Fibroblast of villous mesenchyme (primary cell): ENCODE results near the gene CENPN. TPM values are rescaled to one million over a fixed set of nuclear protein-coding genes. Genes with fewer than 3 reads are reported as not detected.

Experiments
- DNase-seq: peaks from one replicate; pipeline ENCODE4 v3.0.0-alpha.2; 2010; ENCODE audit warnings: low read depth
- H3K4me3 ChIP-seq: 2 replicates; pipeline ENCODE4 v1.5.1; 2011; ENCODE audit warnings: low read depth, mild to moderate bottlenecking, low read length
- total RNA-seq: library from RNA; depleted of rRNA; stranded (reverse); fragments of >200 nt; gene quantifications from 2 replicates; pipeline ENCODE4 v1.2.3, GENCODE V29; 2012
- TF ChIP-seq, protein P1 (sequence below): IDR thresholded peaks from 2 replicates; pipeline ENCODE4 v1.5.1; 2012; ENCODE audit warnings: low read depth, mild to moderate bottlenecking, low read length; ENCODE audit not compliant: insufficient read depth

The CENPN gene
- total RNA-seq, 1 donor = 64.8 TPM

DNA sequence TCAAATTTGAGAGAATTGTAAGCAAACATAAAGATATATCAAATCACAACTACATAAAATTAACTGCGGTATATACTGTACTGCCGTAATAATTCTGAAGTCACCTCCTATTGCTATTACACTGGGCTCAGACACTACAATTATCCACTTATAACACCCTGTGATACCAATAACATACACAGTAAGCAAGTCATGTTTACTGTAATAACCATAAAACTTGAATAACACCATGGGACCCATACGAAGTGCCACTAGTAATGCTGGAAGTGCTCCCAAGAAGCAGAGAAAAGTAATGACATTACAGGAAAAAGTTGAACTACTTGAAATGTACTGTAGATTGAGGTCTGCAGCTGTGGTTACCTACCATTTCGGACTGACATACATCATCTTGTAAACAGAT is 24.4 kb upstream of the CENPN start:
- DNase-seq = no peak
- TF ChIP-seq, protein P1, sequence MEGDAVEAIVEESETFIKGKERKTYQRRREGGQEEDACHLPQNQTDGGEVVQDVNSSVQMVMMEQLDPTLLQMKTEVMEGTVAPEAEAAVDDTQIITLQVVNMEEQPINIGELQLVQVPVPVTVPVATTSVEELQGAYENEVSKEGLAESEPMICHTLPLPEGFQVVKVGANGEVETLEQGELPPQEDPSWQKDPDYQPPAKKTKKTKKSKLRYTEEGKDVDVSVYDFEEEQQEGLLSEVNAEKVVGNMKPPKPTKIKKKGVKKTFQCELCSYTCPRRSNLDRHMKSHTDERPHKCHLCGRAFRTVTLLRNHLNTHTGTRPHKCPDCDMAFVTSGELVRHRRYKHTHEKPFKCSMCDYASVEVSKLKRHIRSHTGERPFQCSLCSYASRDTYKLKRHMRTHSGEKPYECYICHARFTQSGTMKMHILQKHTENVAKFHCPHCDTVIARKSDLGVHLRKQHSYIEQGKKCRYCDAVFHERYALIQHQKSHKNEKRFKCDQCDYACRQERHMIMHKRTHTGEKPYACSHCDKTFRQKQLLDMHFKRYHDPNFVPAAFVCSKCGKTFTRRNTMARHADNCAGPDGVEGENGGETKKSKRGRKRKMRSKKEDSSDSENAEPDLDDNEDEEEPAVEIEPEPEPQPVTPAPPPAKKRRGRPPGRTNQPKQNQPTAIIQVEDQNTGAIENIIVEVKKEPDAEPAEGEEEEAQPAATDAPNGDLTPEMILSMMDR = no peak
- H3K4me3 ChIP-seq = no peak overlapping the region

DNA sequence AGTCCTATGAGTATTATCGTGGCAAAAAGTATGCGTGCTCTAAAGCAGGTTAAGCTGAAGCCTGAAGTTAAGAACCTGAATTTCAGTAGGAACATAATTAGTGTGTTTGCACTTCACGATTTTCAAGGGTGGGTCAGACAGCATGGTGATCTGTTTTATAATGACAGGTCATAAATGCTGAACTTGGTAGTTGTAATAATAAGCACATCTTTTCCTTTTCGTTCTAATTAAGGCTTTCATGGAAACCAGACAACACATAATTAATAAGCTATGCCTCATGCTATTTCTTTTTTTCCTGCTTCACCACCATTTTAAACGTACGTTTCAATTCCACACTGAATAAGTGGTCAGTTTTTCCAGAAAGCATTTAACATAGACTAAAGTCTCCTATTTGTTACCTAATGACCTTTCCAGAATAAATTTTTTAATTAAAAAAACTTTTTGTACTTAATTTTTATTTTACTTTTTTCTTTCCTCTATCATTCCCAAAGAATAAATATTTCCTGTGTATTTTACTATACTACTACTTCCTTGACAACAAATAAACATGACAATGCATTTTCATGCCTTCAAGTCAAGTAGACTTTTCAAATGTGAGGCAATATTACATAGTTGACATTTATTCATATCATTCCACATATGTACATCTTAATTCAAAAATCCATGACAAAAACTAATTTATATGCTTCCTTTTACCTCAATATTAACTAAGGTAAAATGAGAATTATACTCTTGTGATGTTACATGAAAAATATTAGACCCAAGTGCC is 22.7 kb upstream of the CENPN start:
- DNase-seq = no peak
- H3K4me3 ChIP-seq = no peak overlapping the region
- TF ChIP-seq, protein P1 = no peak

DNA sequence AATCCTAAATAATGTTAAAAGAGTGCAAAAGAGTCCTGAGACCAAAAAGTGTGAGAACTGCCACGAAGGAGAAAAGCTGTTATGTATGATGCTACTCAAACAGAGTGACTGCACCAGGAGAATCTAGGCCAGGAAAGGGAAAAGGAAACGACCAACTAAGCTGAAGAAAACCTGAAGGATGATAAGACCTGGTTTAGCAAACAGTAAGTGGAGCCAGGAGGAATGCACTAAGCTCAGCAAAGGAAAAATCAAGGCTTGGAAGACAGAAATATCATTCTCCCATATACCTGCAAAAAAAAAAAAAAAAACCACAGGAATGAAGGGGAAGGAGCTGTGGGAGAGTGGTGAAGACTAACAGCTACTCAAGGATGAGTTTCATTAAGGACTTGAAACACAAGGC is 21.4 kb upstream of the CENPN start:
- TF ChIP-seq, protein P1 = no peak
- DNase-seq = no peak
- no peak overlapping the region for H3K4me3 ChIP-seq

DNA sequence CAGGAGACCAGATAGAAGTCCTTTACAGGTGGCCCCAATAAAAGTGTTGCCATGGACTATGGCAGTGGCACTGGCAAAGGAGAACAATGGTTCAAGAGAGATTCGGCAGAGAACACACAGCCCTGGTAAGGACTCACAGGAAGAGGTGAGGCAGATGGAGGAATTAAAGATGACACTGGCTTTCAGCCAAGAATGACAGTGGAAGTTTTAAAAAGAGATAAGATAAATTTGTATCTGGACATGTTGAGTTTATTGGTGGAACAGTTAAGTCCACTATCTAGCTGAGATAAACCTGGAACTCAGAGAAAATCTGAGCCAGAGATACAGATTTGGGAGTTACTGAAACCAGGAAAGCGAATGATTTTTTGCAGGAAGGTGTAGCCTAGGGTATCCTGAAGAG is 20.5 kb upstream of the CENPN start:
- TF ChIP-seq, protein P1 = no peak

DNA sequence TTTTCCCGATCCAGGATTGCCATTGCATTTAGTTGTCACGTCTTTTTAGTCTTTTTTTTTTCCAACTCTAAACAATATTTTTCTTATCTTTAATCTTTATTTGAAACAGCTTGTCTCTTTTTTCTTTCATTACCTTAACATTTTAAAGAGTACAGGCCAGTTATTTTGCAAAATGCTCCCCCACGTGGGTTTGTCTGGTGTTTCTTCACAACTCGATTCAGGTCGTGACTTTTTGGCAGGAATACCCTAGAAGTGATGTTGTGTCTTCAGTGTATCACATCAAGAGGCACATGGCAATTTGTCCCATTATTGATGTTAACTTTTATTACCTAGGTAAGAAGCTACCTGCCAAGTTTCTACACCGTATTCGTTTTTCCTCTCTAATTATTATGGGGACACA is 18.3 kb upstream of the CENPN start:
- no peak overlapping the region for H3K4me3 ChIP-seq
- DNase-seq = no peak
- TF ChIP-seq, protein P1 = no peak

More for the DNA sequence above, 20.5 kb upstream of the CENPN start:
- DNase-seq = peak; percentile 88
- peak overlapping the region; percentile 24 for H3K4me3 ChIP-seq

DNA sequence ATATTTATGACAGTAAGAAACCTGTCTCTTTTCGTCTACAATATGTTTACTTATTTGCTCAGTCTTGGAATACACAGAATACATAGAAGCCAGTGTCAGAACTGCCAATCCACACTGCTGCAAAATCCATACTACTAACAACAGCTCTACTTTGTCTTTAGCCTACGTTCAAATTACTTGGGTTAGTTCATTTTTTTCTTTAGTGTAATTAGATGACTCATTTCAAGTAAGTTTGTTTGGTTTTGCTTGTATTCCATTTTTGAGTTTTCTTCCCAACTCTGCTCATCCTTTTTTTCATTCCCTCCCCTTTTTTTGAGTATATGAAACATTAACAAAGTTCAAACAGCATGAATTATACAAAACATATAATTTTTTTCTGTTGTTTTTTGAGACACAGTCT is 17.2 kb upstream of the CENPN start:
- TF ChIP-seq, protein P1 = no peak
- DNase-seq = no peak
- H3K4me3 ChIP-seq = no peak overlapping the region

DNA sequence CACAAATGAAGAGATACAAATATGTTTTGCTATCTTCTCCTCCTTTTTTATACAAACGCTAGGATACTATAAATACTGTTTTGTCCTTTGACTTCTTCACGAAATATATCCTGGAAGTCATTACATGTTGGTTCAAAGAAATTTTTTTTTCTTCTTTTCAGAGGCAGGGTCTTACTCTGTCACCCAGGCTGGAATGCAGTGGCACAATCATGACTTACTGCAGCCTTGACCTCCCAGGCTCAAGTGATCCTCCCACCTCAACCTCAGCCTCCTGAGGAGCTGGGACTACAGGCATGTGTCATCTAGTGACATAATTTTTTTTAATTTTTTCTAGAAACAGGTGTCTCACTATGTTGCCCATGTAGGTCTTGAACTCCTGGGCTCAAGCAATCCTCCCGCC is 16.4 kb upstream of the CENPN start:
- TF ChIP-seq, protein P1 = no peak
- H3K4me3 ChIP-seq = no peak overlapping the region
- DNase-seq = no peak
